ENCODE results near the gene CLRN3. TPM values are rescaled to one million over a fixed set of nuclear protein-coding genes. Genes with fewer than 3 reads are reported as not detected.

Gene CLRN3
- total RNA-seq, 1 donor from 2014 or later = not detected

- peaks cover 5% of the 10 kb centered on the region for H3K27me3 ChIP-seq (ENCODE audit: insufficient read depth, low read length)
- H3K79me2 ChIP-seq (ENCODE audit: insufficient read depth, low read length) = no peaks in the 10 kb centered on the region
- no peaks in the 10 kb centered on the region for H3K36me3 ChIP-seq (ENCODE audit: insufficient read depth, low read length)
- DNase-seq (ENCODE audit: low read depth) (no peak), FAIRE-seq (no peak)
- Mint-ChIP-seq H3K27me3 (ENCODE audit: low read depth, unreplicated experiment) (peaks cover 20% of the 10 kb centered on the region), H3K4me3 (ENCODE audit: unreplicated experiment) (no peak overlapping the region), H3K27ac (ENCODE audit: unreplicated experiment) (no peak overlapping the region), H3K4me1 (ENCODE audit: low read depth, unreplicated experiment) (peaks cover 17% of the 10 kb centered on the region), H3K9me3 (ENCODE audit: unreplicated experiment) (no peaks in the 10 kb centered on the region), H3K36me3 (ENCODE audit: low read depth, unreplicated experiment) (no peaks in the 10 kb centered on the region)
- no peaks in the 10 kb centered on the region for H3K4me1 ChIP-seq (ENCODE audit: insufficient read depth, low read length)
- no peak overlapping the region for H3K4me2 ChIP-seq (ENCODE audit: low read length)
- H3K4me3 ChIP-seq (ENCODE audit: insufficient read depth, low read depth, low read length) = no peak overlapping the region
- TF ChIP-seq, protein P1, sequence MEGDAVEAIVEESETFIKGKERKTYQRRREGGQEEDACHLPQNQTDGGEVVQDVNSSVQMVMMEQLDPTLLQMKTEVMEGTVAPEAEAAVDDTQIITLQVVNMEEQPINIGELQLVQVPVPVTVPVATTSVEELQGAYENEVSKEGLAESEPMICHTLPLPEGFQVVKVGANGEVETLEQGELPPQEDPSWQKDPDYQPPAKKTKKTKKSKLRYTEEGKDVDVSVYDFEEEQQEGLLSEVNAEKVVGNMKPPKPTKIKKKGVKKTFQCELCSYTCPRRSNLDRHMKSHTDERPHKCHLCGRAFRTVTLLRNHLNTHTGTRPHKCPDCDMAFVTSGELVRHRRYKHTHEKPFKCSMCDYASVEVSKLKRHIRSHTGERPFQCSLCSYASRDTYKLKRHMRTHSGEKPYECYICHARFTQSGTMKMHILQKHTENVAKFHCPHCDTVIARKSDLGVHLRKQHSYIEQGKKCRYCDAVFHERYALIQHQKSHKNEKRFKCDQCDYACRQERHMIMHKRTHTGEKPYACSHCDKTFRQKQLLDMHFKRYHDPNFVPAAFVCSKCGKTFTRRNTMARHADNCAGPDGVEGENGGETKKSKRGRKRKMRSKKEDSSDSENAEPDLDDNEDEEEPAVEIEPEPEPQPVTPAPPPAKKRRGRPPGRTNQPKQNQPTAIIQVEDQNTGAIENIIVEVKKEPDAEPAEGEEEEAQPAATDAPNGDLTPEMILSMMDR (IDR thresholded peaks at IDR 0.05; ENCODE audit: insufficient read depth, low read depth, low read length) = no peak
- no peak for TF ChIP-seq EZH2 (IDR thresholded peaks at IDR 0.05; ENCODE audit: insufficient read depth, low read length)
- H4K20me1 ChIP-seq (ENCODE audit: insufficient read depth, low read length) = no peaks in the 10 kb centered on the region
- no peak overlapping the region for H3K9ac ChIP-seq (ENCODE audit: low read length)
- H3K27ac ChIP-seq (ENCODE audit: low read depth, low read length) = no peak overlapping the region
- no peak overlapping the region for H2AFZ ChIP-seq (ENCODE audit: low read depth, low read length)
- H3K9me3 ChIP-seq (ENCODE audit: insufficient read depth, low read depth, low read length) = no peaks in the 10 kb centered on the region
Observed at GRCh38 chr10:127878475-127879055, 14.2 kb downstream of the CLRN3 start.

DNA sequence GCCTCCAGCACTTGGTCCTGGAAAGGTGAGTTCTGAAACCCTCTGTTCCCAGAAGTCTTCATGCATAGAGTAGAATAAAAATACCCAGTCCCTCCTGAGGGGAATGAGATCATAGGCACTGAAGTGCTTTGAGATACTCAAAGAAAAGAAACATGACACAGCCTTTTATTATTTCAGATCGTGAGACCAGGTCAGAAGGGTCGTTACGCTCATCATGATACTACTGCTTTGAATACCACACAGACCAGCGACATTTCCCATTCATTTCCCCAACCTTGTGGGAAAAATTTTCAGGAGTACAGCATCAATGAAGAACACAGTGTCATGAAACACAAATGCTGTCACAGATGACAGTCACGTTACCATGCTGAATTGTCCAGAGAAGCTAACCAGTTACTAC lies 15.0 kb downstream of the CLRN3 start:
- no peak for FAIRE-seq
- Histone ChIP-seq H3K4me2 (ENCODE audit: low read length) (no peak overlapping the region), H3K27me3 (ENCODE audit: insufficient read depth, low read length) (peaks cover 5% of the 10 kb centered on the region), H3K9me3 (ENCODE audit: insufficient read depth, low read depth, low read length) (no peaks in the 10 kb centered on the region), H3K27ac (ENCODE audit: low read depth, low read length) (no peak overlapping the region), H3K4me1 (ENCODE audit: insufficient read depth, low read length) (no peaks in the 10 kb centered on the region), H4K20me1 (ENCODE audit: insufficient read depth, low read length) (no peaks in the 10 kb centered on the region), H3K4me3 (ENCODE audit: insufficient read depth, low read depth, low read length) (no peak overlapping the region), H3K36me3 (ENCODE audit: insufficient read depth, low read length) (no peaks in the 10 kb centered on the region), H2AFZ (ENCODE audit: low read depth, low read length) (no peak overlapping the region), H3K9ac (ENCODE audit: low read length) (no peak overlapping the region), H3K79me2 (ENCODE audit: insufficient read depth, low read length) (no peaks in the 10 kb centered on the region)
- TF ChIP-seq EZH2 (IDR thresholded peaks at IDR 0.05; ENCODE audit: insufficient read depth, low read length) = no peak
- TF ChIP-seq, protein P1 (IDR thresholded peaks at IDR 0.05; ENCODE audit: insufficient read depth, low read depth, low read length) = no peak
- Mint-ChIP-seq H3K4me3 (ENCODE audit: unreplicated experiment) (no peak overlapping the region), H3K27me3 (ENCODE audit: low read depth, unreplicated experiment) (peaks cover 16% of the 10 kb centered on the region), H3K4me1 (ENCODE audit: low read depth, unreplicated experiment) (peaks cover 17% of the 10 kb centered on the region), H3K27ac (ENCODE audit: unreplicated experiment) (no peak overlapping the region), H3K9me3 (ENCODE audit: unreplicated experiment) (no peaks in the 10 kb centered on the region), H3K36me3 (ENCODE audit: low read depth, unreplicated experiment) (no peaks in the 10 kb centered on the region)
- DNase-seq (ENCODE audit: low read depth) = no peak

DNA sequence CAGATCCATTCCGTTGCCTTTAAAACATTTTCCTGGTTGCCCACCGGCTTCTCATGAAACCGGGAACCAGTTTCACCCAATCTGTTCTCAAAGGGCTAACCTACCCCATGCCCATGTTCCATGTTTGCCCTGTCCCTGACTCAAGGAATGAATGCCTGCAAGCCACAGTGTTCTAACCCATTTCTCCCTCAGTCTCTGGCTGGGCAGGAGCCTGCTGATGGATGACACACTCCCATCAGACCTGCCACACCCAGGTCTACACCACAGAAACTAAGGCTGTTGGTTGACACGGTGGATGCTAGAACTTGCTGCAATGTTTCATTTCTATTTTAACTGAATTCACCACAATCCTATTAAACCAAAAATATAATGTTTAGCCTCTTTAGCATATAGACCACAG lies 15.6 kb downstream of the CLRN3 start:
- FAIRE-seq (no peak), DNase-seq (ENCODE audit: low read depth) (no peak)
- Mint-ChIP-seq H3K27me3 (ENCODE audit: low read depth, unreplicated experiment) (peaks cover 12% of the 10 kb centered on the region), H3K36me3 (ENCODE audit: low read depth, unreplicated experiment) (no peaks in the 10 kb centered on the region), H3K4me1 (ENCODE audit: low read depth, unreplicated experiment) (peaks cover 17% of the 10 kb centered on the region), H3K9me3 (ENCODE audit: unreplicated experiment) (no peaks in the 10 kb centered on the region), H3K4me3 (ENCODE audit: unreplicated experiment) (no peak overlapping the region), H3K27ac (ENCODE audit: unreplicated experiment) (no peak overlapping the region)
- Histone ChIP-seq H3K79me2 (ENCODE audit: insufficient read depth, low read length) (no peaks in the 10 kb centered on the region), H2AFZ (ENCODE audit: low read depth, low read length) (no peak overlapping the region), H3K4me2 (ENCODE audit: low read length) (no peak overlapping the region), H3K4me3 (ENCODE audit: insufficient read depth, low read depth, low read length) (no peak overlapping the region), H3K36me3 (ENCODE audit: insufficient read depth, low read length) (no peaks in the 10 kb centered on the region), H3K4me1 (ENCODE audit: insufficient read depth, low read length) (no peaks in the 10 kb centered on the region), H3K27me3 (ENCODE audit: insufficient read depth, low read length) (peaks cover 5% of the 10 kb centered on the region), H3K9ac (ENCODE audit: low read length) (no peak overlapping the region), H4K20me1 (ENCODE audit: insufficient read depth, low read length) (no peaks in the 10 kb centered on the region), H3K9me3 (ENCODE audit: insufficient read depth, low read depth, low read length) (no peaks in the 10 kb centered on the region), H3K27ac (ENCODE audit: low read depth, low read length) (no peak overlapping the region)
- TF ChIP-seq EZH2 (IDR thresholded peaks at IDR 0.05; ENCODE audit: insufficient read depth, low read length) = no peak
- TF ChIP-seq, protein P1 (IDR thresholded peaks at IDR 0.05; ENCODE audit: insufficient read depth, low read depth, low read length) = no peak

Measured in astrocyte (in vitro differentiated cells and primary cell).